Peyer's patch (tissue), 4 donors: Measurements from ENCODE around the gene APEH.

Source experiments
- CTCF ChIP-seq, 6 experiments: fragments of 450-650 bp in 4 of 6; fragments of 200-600 bp in 2 of 6; sonication (generic) in 1 of 6; IDR thresholded peaks; one replicate each; pipeline ENCODE4 v1.5.1; 2017 to 2019; ENCODE audit warnings: antibody characterized with exemption in 6 of 6, mild to moderate bottlenecking in 3 of 6, moderate library complexity in 1 of 6
- POLR2A ChIP-seq, 2 donors: fragments of 450-650 bp; IDR thresholded peaks; one replicate each; pipeline ENCODE4 v1.5.1; 2017; ENCODE audit warnings: antibody characterized with exemption in 2 of 2, mild to moderate bottlenecking in 2 of 2, moderate library complexity in 2 of 2

- TF ChIP-seq CTCF (IDR thresholded peaks at IDR 0.05) (no peak), POLR2A (IDR thresholded peaks at IDR 0.05) (no peak)
Measured at GRCh38 chr3:49668861-49669260, 5.3 kb upstream of the APEH start.
